ENCODE results near the gene MGAT4C. TPM values are rescaled to one million over a fixed set of nuclear protein-coding genes. Genes with fewer than 3 reads are reported as not detected.
"Not testable (repeated sequence)": the region's sequence is repeated elsewhere in the genome, so short reads cannot be mapped to it uniquely, and the experiment has no call there.

Gene MGAT4C
- total RNA-seq: under 1 TPM; 0.20 to 0.24 TPM
- polyA plus RNA-seq (ENCODE audit: insufficient read length in 6 of 6): 1 to 10 TPM in 2 of 6 donors, under 1 TPM in 4; 0.34 to 2.7 (median 0.95) TPM
- long read RNA-seq, donor 1: 0 reads
- long read RNA-seq, donor 2: 0 reads
- long read RNA-seq, donor 3: 0 reads
- long read RNA-seq, donor 4: 0 reads
- long read RNA-seq, donor 5: 0 reads
- long read RNA-seq, donor 6: 0 reads
- long read RNA-seq, donor 7, full-length matches to known transcripts: 1 of 1 reads
- long read RNA-seq, donor 7, partial matches to known transcripts: 0 of 1 reads
- long read RNA-seq, donor 7, other reads (novel, unspliced or antisense): 0 of 1 reads
- long read RNA-seq, donor 8: 0 reads
- long read RNA-seq, donor 9: 0 reads
- long read RNA-seq, donor 10: 0 reads
- long read RNA-seq, donor 11, full-length matches to known transcripts: 4 of 4 reads
- long read RNA-seq, donor 11, partial matches to known transcripts: 0 of 4 reads
- long read RNA-seq, donor 11, other reads (novel, unspliced or antisense): 0 of 4 reads
- long read RNA-seq, donor 12: 0 reads

- Histone ChIP-seq H3K27ac (no peak within 1 kb of the TSS), H3K4me1 (no peaks in the 10 kb centered on the region)
- no peak for TF ChIP-seq CTCF (IDR thresholded peaks at IDR 0.05)
Measured at GRCh38 chr12:86256163-86256562, at the start of gene MGAT4C. MGAT4C (minus strand) TSS chr12:86256391.

GRCh38 chr12:86296396-86296795 lies 40.2 kb upstream of the MGAT4C start:
- H3K9me3 ChIP-seq; H3K36me3 ChIP-seq; H3K4me3 ChIP-seq; intact Hi-C loops (cut with DNase I); H3K27ac ChIP-seq; H3K27me3 ChIP-seq; ATAC-seq; H3K4me1 ChIP-seq: not testable (repeated sequence)
- peak in 1 of 4 donors; percentile 55 for DNase-seq

More at GRCh38 chr12:86256163-86256562, at the start of gene MGAT4C:
- no peaks in the 10 kb centered on the region for H3K27me3 ChIP-seq
- no peaks in the 10 kb centered on the region for H3K9me3 ChIP-seq
- DNase-seq (no peak), ATAC-seq (no peak)
- H3K4me3 ChIP-seq: no peak within 1 kb of the TSS
- intact Hi-C loops (cut with DNase I): no loop called here
- H3K36me3 ChIP-seq: no peaks in the 10 kb centered on the region

GRCh38 chr12:86293682-86294240 lies 37.6 kb upstream of the MGAT4C start:
- Histone ChIP-seq H3K4me1 (no peaks in the 10 kb centered on the region), H3K27ac (no peak overlapping the region), H3K27me3 (no peaks in the 10 kb centered on the region), H3K36me3 (no peaks in the 10 kb centered on the region), H3K4me3 (no peak overlapping the region), H3K9me3 (no peaks in the 10 kb centered on the region)
- DNase-seq: no peak
- no peak for TF ChIP-seq CTCF (IDR thresholded peaks at IDR 0.05)
- intact Hi-C loops (cut with DNase I): no loop called here
- ATAC-seq: no peak

GRCh38 chr12:86292480-86292879 lies 36.3 kb upstream of the MGAT4C start:
- no peak for DNase-seq
- Histone ChIP-seq H3K4me1 (no peaks in the 10 kb centered on the region), H3K27ac (no peak overlapping the region), H3K4me3 (no peak overlapping the region), H3K9me3 (no peaks in the 10 kb centered on the region), H3K36me3 (no peaks in the 10 kb centered on the region), H3K27me3 (no peaks in the 10 kb centered on the region)
- no peak for ATAC-seq
- intact Hi-C loops (cut with DNase I): no loop called here
- no peak for TF ChIP-seq CTCF (IDR thresholded peaks at IDR 0.05)

GRCh38 chr12:86290615-86291014 lies 34.4 kb upstream of the MGAT4C start:
- Histone ChIP-seq H3K27me3 (no peaks in the 10 kb centered on the region), H3K27ac (no peak overlapping the region), H3K9me3 (no peaks in the 10 kb centered on the region), H3K36me3 (no peaks in the 10 kb centered on the region), H3K4me3 (no peak overlapping the region), H3K4me1 (no peaks in the 10 kb centered on the region)
- intact Hi-C loops (cut with DNase I): no loop called here
- DNase-seq: no peak
- no peak for ATAC-seq
- TF ChIP-seq CTCF (IDR thresholded peaks at IDR 0.05): no peak
